Calu3 (cell line): Measurements from ENCODE around the gene HJV. TPM values are rescaled to one million over a fixed set of nuclear protein-coding genes. Genes with fewer than 3 reads are reported as not detected.

Experiments used
- BruUV-seq: library from RNA; stranded (reverse); fragments of 400-500 nt; replicated peaks from 2 replicates; lab custom pipeline; 2021; lab: Mats Ljungman, UMichigan
- CTCF ChIA-PET: fragments of 300-600 bp; sonication (Branson Sonifier 250); formaldehyde crosslinking; loops from one replicate; lab custom pipeline; 2022; ENCODE audit warnings: antibody characterized with exemption; lab: Charles Lee
- DNase-seq: peaks from one replicate; pipeline ENCODE4 v3.0.0; 2022
- H3K27ac Mint-ChIP-seq: one replicate; pipeline ENCODE4 v1.8.0; 2022; ENCODE audit warnings: mixed read lengths; ENCODE audit not compliant: unreplicated experiment
- H3K27me3 Mint-ChIP-seq: one replicate; pipeline ENCODE4 v1.8.0; 2022; ENCODE audit warnings: mixed read lengths; ENCODE audit not compliant: unreplicated experiment
- H3K36me3 Mint-ChIP-seq: one replicate; pipeline ENCODE4 v1.8.0; 2022; ENCODE audit warnings: mild to moderate bottlenecking, moderate library complexity, mixed read lengths; ENCODE audit not compliant: insufficient read depth, unreplicated experiment
- H3K4me1 Mint-ChIP-seq: one replicate; pipeline ENCODE4 v1.8.0; 2022; ENCODE audit warnings: mild to moderate bottlenecking, low read depth, mixed read lengths; ENCODE audit not compliant: unreplicated experiment
- H3K4me3 Mint-ChIP-seq: one replicate; pipeline ENCODE4 v1.8.0; 2022; ENCODE audit warnings: mild to moderate bottlenecking, low read depth, moderate library complexity, mixed read lengths; ENCODE audit not compliant: unreplicated experiment
- H3K9me3 Mint-ChIP-seq: one replicate; pipeline ENCODE4 v1.8.0; 2022; ENCODE audit warnings: low read depth, mixed read lengths; ENCODE audit not compliant: unreplicated experiment
- intact Hi-C: fragments of 100-400 bp; cut with micrococcal nuclease; formaldehyde crosslinking; loops from one replicate; pipeline ENCODE4 v1.10.0; 2022; ENCODE audit not compliant: unreplicated experiment
- total RNA-seq: library from RNA; stranded (reverse); gene quantifications from 2 replicates; pipeline ENCODE4 v1.2.3, GENCODE V29; 2022
- TF ChIP-seq, protein P1 (sequence below): fragments of 200-600 bp; IDR thresholded peaks from one replicate; pipeline ENCODE4 v1.8.0; 2022; ENCODE audit warnings: antibody characterized with exemption; ENCODE audit not compliant: unreplicated experiment

HJV gene
- total RNA-seq, 1 experiment from 2014 or later, result not detected

GRCh38 chr1:145982010-145982723 is 39.4 kb downstream of the HJV start:
- peaks cover 9% of the 10 kb centered on the region for H3K36me3 Mint-ChIP-seq
- BruUV-seq, result no TSS peak
- TF ChIP-seq, protein P1, sequence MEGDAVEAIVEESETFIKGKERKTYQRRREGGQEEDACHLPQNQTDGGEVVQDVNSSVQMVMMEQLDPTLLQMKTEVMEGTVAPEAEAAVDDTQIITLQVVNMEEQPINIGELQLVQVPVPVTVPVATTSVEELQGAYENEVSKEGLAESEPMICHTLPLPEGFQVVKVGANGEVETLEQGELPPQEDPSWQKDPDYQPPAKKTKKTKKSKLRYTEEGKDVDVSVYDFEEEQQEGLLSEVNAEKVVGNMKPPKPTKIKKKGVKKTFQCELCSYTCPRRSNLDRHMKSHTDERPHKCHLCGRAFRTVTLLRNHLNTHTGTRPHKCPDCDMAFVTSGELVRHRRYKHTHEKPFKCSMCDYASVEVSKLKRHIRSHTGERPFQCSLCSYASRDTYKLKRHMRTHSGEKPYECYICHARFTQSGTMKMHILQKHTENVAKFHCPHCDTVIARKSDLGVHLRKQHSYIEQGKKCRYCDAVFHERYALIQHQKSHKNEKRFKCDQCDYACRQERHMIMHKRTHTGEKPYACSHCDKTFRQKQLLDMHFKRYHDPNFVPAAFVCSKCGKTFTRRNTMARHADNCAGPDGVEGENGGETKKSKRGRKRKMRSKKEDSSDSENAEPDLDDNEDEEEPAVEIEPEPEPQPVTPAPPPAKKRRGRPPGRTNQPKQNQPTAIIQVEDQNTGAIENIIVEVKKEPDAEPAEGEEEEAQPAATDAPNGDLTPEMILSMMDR, result no peak
- no peaks in the 10 kb centered on the region for H3K9me3 Mint-ChIP-seq
- CTCF ChIA-PET, result interaction anchor here (0.6 kb wide), 1 partner anchor 1126 kb away, joined by 3 read pairs; no protein-coding TSS in a partner anchor
- peaks cover 23% of the 10 kb centered on the region for H3K4me1 Mint-ChIP-seq
- H3K4me3 Mint-ChIP-seq, result no peak overlapping the region
- intact Hi-C loops, result no loop called here
- H3K27me3 Mint-ChIP-seq, result no peaks in the 10 kb centered on the region
- no peak for DNase-seq
- H3K27ac Mint-ChIP-seq, result no peak overlapping the region

DNA sequence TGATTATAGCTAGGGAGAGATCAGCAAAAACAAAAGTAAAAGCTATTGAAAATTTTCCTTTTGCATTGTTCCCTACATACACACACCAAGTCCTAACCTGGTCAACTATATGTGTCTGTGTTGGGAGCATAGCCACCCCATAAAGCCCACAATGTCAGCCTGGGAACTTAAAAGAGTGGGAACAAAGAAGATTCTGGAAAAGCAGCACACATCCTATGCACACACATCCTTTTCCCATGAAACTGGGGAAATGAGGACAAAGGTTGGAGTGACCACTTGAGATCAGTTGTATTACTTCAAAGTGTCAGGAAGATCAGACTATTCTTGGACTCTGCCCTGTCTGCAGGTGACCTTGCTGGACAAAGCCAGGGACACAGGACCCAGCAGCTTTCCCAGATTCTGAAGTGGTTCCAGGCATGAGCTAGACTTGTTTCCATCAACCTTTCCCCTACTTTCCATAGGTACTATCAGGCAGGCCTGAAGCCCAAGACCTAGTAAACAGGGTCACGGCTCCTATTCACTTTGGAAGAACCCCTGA is 41.0 kb downstream of the HJV start:
- no TSS peak for BruUV-seq
- CTCF ChIA-PET, result interaction anchor here (0.6 to 4.6 kb wide), 5 partner anchors 21 to 56 kb away, joined by 4 to 32 read pairs (median 11); no protein-coding TSS in a partner anchor
- intact Hi-C loops, result no loop called here
- peaks cover 16% of the 10 kb centered on the region for H3K4me1 Mint-ChIP-seq
- no peaks in the 10 kb centered on the region for H3K27me3 Mint-ChIP-seq
- H3K36me3 Mint-ChIP-seq, result peaks cover 9% of the 10 kb centered on the region
- H3K4me3 Mint-ChIP-seq, result no peak overlapping the region
- no peaks in the 10 kb centered on the region for H3K9me3 Mint-ChIP-seq
- no peak for DNase-seq
- TF ChIP-seq, protein P1, result no peak
- H3K27ac Mint-ChIP-seq, result no peak overlapping the region

DNA sequence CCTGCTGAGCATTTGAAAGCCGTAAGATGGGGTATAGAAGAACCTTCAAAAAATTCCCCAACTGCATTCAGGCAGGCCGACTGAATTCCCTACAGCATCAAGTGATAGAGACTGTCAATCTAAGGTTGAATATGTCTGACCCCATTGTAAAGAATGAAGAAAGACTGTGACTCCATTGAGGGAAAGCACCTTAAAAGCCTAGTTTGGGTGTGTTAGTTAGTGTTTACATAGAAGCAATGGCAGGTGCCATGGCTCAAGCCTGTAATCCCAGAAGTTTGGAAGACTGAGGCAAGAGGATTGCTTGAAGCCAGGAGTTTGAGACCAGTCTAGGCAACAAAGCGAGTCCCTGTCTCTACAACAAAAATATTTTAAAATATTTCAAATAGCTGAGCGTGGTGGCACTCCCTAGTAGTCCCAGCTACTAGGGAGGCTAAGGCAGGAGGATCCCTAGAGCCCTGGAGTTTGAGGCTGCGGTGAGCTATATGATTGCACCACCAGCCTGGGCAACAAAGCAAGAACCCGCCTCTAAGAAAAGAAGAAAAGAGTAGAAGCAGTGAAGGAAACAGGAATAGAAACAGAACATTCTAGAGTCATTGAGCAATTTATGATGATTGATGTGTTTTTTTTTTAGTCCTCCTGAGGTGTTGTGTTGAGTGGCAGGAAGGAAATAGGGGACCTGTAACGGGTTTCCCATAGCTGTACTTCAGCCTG is 41.6 kb downstream of the HJV start:
- no peaks in the 10 kb centered on the region for H3K27me3 Mint-ChIP-seq
- CTCF ChIA-PET, result interaction anchor here (0.6 to 4.6 kb wide), 18 partner anchors 8 to 120 kb away, joined by 3 to 32 read pairs (median 4); partner anchors contain the start of genes ANKRD34A, PIAS3, POLR3GL and RBM8A
- DNase-seq, result no peak

More for the DNA sequence above, 41.6 kb downstream of the HJV start:
- TF ChIP-seq, protein P1, result no peak
- no peaks in the 10 kb centered on the region for H3K9me3 Mint-ChIP-seq
- H3K27ac Mint-ChIP-seq, result no peak overlapping the region
- BruUV-seq, result TSS peak; percentile 85
- peaks cover 9% of the 10 kb centered on the region for H3K4me1 Mint-ChIP-seq
- no peak overlapping the region for H3K4me3 Mint-ChIP-seq
- intact Hi-C loops, result no loop called here
- H3K36me3 Mint-ChIP-seq, result peaks cover 9% of the 10 kb centered on the region
